ENCODE measurements around the gene PLD6. TPM values are rescaled to one million over a fixed set of nuclear protein-coding genes. Genes with fewer than 3 reads are reported as not detected.

The PLD6 gene
- total and polyA plus RNA-seq, 10 of the 15 experiments (the other 5 are each of a cell fraction or from before 2014, with no cell fraction given): 4.7 to 21.4 (median 12.0) TPM

- ChIA-PET SMC1A (ENCODE audit: uncharacterized antibody, unreplicated experiment) (interaction anchor here (1.5 kb wide), 1 partner anchor 32 kb away, joined by 4 read pairs; no protein-coding TSS in a partner anchor), RAD21 (ENCODE audit: unreplicated experiment) (no interaction called here), CTCF (interaction anchor here (0.7 to 2.0 kb wide), 3 partner anchors 12 to 66 kb away, joined by 3 to 7 read pairs (median 3); no protein-coding TSS in a partner anchor), POLR2A (interaction anchor here (0.6 kb wide), 1 partner anchor 726 kb away, joined by 3 read pairs; no protein-coding TSS in a partner anchor)
- intact Hi-C loops (cut with micrococcal nuclease; ENCODE audit: unreplicated experiment): no loop called here
- no TSS peak for BruUV-seq (replicated peaks)
- Histone ChIP-seq H2AFZ (ENCODE audit: control insufficient read depth, low read depth, low read length) (no peak overlapping the region), H3K27me3 (replicated peaks in 1 of 2; ENCODE audit: control insufficient read depth in 2 of 2, insufficient read depth in 2 of 2, low read length in 1 of 2) (no peaks in the 10 kb centered on the region), H3K79me2 (ENCODE audit: control insufficient read depth, insufficient read depth, low read length) (no peaks in the 10 kb centered on the region), H3K4me1 (ENCODE audit: control insufficient read depth, insufficient read depth, low read length) (no peaks in the 10 kb centered on the region), H3K9me3 (replicated peaks; ENCODE audit: control insufficient read depth, insufficient read depth, low read length) (no peaks in the 10 kb centered on the region), H3K4me2 (ENCODE audit: control insufficient read depth, insufficient read depth) (no peak overlapping the region), H3K27ac (ENCODE audit: control insufficient read depth, insufficient read depth) (no peak overlapping the region), H3K4me3 (no peak overlapping the region), H3K9ac (ENCODE audit: control insufficient read depth, insufficient read depth, low read length) (no peak overlapping the region), H4K20me1 (ENCODE audit: control insufficient read depth, insufficient read depth) (no peaks in the 10 kb centered on the region), H3K36me3 (ENCODE audit: control insufficient read depth in 2 of 2, insufficient read depth in 2 of 2, low read length in 1 of 2) (peaks cover 0 to 9% of the 10 kb centered on the region in 2 experiments; a peak in 3 of 4 replicates)
- 99% methylated on average over 3 of the region's 3 CpGs for whole genome bisulfite sequencing (ENCODE audit: insufficient coverage, insufficient replicate concordance, low lambda C conversion rate, missing lambda C conversion rate)
- no peak for DNase-seq (ENCODE audit: low read depth, low spot score)
- FAIRE-seq: no peak
- no peak for ATAC-seq
- no peak for TF ChIP-seq SPI1 (IDR thresholded peaks at IDR 0.05; ENCODE audit: borderline replicate concordance, insufficient read depth, low read depth, low read length)
- no peak for TF ChIP-seq STAT1 (conservative IDR thresholded peaks at IDR 0.05)
- TF ChIP-seq RCOR1 (conservative IDR thresholded peaks at IDR 0.05; ENCODE audit: low read depth, low read length): no peak
- TF ChIP-seq ATF3 (IDR thresholded peaks at IDR 0.05; ENCODE audit: borderline replicate concordance, extremely low read depth, low read depth, low read length): no peak
- no peak for TF ChIP-seq CHD1 (IDR thresholded peaks at IDR 0.05; ENCODE audit: low read depth, low read length)
- TF ChIP-seq YBX1 (IDR thresholded peaks at IDR 0.05): no peak
- no peak for TF ChIP-seq NR2C1 (IDR thresholded peaks at IDR 0.05)
- TF ChIP-seq MYC (IDR thresholded peaks at IDR 0.05; ENCODE audit: insufficient read depth, insufficient read length, insufficient replicate concordance, low read length, severe bottlenecking): no peak
- TF ChIP-seq JUNB (IDR thresholded peaks at IDR 0.05): no peak
- no peak for TF ChIP-seq CREB1 (IDR thresholded peaks at IDR 0.05; ENCODE audit: low read depth)
- no peak for TF ChIP-seq ELK1 (IDR thresholded peaks at IDR 0.05; ENCODE audit: low read depth, low read length)
- TF ChIP-seq NFYA (IDR thresholded peaks at IDR 0.05; ENCODE audit: borderline replicate concordance, low read depth, low read length): no peak
- TF ChIP-seq NFXL1 (IDR thresholded peaks at IDR 0.05; ENCODE audit: borderline replicate concordance): no peak
- no peak for TF ChIP-seq ZNF217 (IDR thresholded peaks at IDR 0.05)
- TF ChIP-seq ESRRA (IDR thresholded peaks at IDR 0.05; ENCODE audit: low read length): no peak
- no peak for TF ChIP-seq BHLHE40 (IDR thresholded peaks at IDR 0.05; ENCODE audit: borderline replicate concordance in 1 of 2, low read depth in 2 of 2, low read length in 1 of 2)
- in situ Hi-C loops (cut with MboI): no loop called here
These were observed 40.7 kb upstream of the PLD6 start for GRCh38 chr17:17246879-17247278.

Measured in GM12878 (cell line).